ENCODE data around the gene PLCH2.
"Not testable (repeated sequence)": the region's sequence is repeated elsewhere in the genome, so short reads cannot be mapped to it uniquely, and the experiment has no call there.

Gene PLCH2

GRCh38 chr1:2552189-2552588, 76.1 kb downstream of the PLCH2 start:
- Histone ChIP-seq H3K27me3 (replicated peaks; ENCODE audit: control insufficient read depth, insufficient read depth, low read length) (no peaks in the 10 kb centered on the region), H3K9me3 (ENCODE audit: control insufficient read depth, low read length) (no peaks in the 10 kb centered on the region), H3K36me3 (ENCODE audit: control insufficient read depth, insufficient read depth, low read length, severe bottlenecking) (no peaks in the 10 kb centered on the region), H3K4me3 (ENCODE audit: low read length) (no peak overlapping the region), H3K9ac (ENCODE audit: low read length) (no peak overlapping the region), H3K4me1 (ENCODE audit: control insufficient read depth, insufficient read depth, low read length) (peaks cover 23% of the 10 kb centered on the region)
- DNase-seq (ENCODE audit: low read depth) = no peak

DNA sequence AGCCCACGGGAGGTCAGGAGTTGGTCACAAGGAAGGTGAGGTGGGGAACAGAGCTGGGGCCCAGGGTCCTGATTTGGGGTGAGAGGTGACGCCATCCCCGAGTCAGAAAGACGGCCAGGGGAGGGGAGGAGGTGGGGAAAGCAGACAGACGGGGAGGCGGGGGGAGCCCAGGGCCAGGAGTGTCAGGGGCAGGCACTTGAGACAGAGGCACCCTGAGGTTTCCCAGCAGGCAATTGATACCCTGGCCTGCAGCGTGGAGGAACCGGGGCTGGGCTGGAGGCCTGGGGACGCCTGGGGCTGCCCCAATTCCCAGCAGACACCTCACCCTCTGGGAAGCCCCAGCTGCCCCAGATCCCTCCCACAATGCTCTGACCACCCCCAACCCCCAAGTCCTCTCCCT, 77.0 kb downstream of the PLCH2 start:
- not testable (repeated sequence) for DNase-seq (ENCODE audit: low read depth); H3K36me3 ChIP-seq (ENCODE audit: control insufficient read depth, insufficient read depth, low read length, severe bottlenecking); H3K27me3 ChIP-seq (replicated peaks; ENCODE audit: control insufficient read depth, insufficient read depth, low read length); H3K9me3 ChIP-seq (ENCODE audit: control insufficient read depth, low read length); H3K9ac ChIP-seq (ENCODE audit: low read length); H3K4me3 ChIP-seq (ENCODE audit: low read length)
- H3K4me1 ChIP-seq (ENCODE audit: control insufficient read depth, insufficient read depth, low read length) = peaks cover 18% of the 10 kb centered on the region

DNA sequence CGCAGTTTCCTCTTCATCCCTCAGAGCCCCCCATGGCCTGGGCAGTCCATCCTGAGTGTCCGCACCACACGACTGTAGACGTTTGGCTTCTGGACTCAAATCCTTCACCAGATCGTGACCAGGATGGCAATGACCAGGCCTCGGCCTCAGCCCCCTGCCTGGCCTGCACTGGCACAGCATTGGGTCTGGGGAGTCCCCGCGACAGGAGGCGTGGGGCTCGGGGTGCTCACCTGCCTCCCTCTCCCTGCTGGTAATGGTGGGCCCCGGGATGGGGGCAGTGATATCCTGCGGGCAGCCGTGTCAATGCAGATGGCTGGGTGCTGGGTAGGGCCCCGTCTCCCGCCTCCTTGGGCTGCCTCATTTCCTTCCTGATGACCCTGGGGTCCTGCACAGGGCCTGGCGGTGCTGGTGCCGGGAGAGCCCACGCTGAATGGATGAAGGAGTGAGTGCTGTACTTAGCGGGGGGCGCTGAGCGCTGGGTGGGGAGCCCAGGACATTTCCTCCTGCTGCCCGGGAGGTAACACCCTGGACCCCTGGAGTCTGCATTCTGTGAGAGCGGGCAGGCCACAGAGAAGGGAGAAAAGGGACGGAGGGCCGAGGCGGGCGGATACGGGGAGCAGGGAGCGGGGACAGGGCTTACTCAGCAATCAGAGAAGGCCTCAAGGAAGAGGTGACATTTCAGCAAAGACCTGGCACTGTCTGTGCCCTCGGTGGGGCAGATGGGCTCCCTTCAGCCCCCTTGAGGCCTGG, 78.0 kb downstream of the PLCH2 start:
- Histone ChIP-seq H3K27me3 (replicated peaks; ENCODE audit: control insufficient read depth, insufficient read depth, low read length) (no peaks in the 10 kb centered on the region), H3K4me3 (ENCODE audit: low read length) (no peak overlapping the region), H3K9me3 (ENCODE audit: control insufficient read depth, low read length) (no peaks in the 10 kb centered on the region), H3K36me3 (ENCODE audit: control insufficient read depth, insufficient read depth, low read length, severe bottlenecking) (no peaks in the 10 kb centered on the region), H3K9ac (ENCODE audit: low read length) (no peak overlapping the region), H3K4me1 (ENCODE audit: control insufficient read depth, insufficient read depth, low read length) (peaks cover 10% of the 10 kb centered on the region)
- no peak for DNase-seq (ENCODE audit: low read depth)

DNA sequence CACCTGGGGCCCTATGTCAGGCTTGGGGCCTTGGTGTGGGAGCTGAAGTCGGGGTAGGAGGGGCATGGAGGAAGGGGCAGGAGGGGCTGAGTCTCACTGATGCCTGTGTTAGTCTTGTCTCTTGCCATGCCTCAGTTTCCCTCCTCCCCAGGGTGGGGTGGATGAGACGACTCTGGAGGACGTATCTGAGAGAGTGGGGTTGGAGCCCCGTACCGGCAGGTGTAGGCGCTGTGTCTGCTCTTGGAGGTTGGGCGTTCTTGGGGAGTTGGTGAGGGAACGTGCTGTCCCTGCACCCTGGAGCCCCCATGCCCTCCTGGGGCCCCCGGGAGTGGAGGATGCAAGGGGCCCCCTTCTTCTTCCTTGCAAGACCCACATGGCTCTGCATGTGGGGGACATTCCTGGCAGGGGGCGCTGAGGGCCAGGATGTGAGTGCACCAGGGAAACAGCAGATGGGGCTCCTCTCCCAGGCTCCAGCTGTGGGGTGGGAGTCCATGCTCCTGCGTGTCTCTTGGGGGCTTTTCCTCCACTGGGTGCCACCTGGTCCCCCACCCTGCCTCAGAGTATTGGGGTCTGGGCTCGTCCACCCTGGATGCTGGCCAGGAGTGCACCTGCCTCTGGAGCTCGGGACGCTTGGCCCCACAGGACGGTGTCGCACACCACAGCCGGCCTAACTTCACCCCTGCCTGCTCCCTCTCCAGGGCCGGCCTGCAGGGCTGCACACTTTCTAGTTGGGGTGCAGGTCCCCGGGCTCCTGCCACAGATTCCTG, 78.7 kb downstream of the PLCH2 start:
- no peaks in the 10 kb centered on the region for H3K36me3 ChIP-seq (ENCODE audit: control insufficient read depth, insufficient read depth, low read length, severe bottlenecking)
- no peaks in the 10 kb centered on the region for H3K27me3 ChIP-seq (replicated peaks; ENCODE audit: control insufficient read depth, insufficient read depth, low read length)
- H3K4me1 ChIP-seq (ENCODE audit: control insufficient read depth, insufficient read depth, low read length) = peaks cover 8% of the 10 kb centered on the region
- no peak for DNase-seq (ENCODE audit: low read depth)
- no peak overlapping the region for H3K9ac ChIP-seq (ENCODE audit: low read length)
- no peak overlapping the region for H3K4me3 ChIP-seq (ENCODE audit: low read length)
- H3K9me3 ChIP-seq (ENCODE audit: control insufficient read depth, low read length) = no peaks in the 10 kb centered on the region

Measured in adipocyte (in vitro differentiated cells).